Spleen (tissue), 11 donors: ENCODE data around the gene CRYBB2. TPM values are rescaled to one million over a fixed set of nuclear protein-coding genes. Genes with fewer than 3 reads are reported as not detected.

ENCODE experiments used
- polyA plus RNA-seq, 3 donors: library from polyadenylated mRNA; stranded (reverse); fragments of 200-250 nt; gene quantifications; one replicate each; pipeline ENCODE4 v1.2.1, GENCODE V29; 2013
- small RNA-seq, 4 donors: library from RNA; depleted of rRNA; stranded (forward); fragments of <200 nt; gene quantifications; one replicate each; pipeline ENCODE3, GENCODE V24; 2016
- total RNA-seq, 7 donors: library from RNA; depleted of rRNA in 3 of 7; stranded (reverse); fragments of >200 nt in 3 of 7; fragmentation: NEBNext Ultra II Directional in 4 of 7; extraction: Animal tissue kit (Norgen Biotek cat#: 25700) in 4 of 7; gene quantifications; one replicate each; pipeline versions ENCODE4 v1.1.0 to v1.2.1, GENCODE V29; 2016 to 2021
- donor health status: healthy with polysubstance abuse.
- donor health status: DM: no; HTN: no; CAD: no; lungs with moderate emphysema.
- donor health status: DM: no; HTN: no; CAD: no.
- donor health status: Bipolar disorder and iron deficiency.
- donor health status: healthy.
- donor health status: DM: no; HTN: no; CAD: no.
- donor health status: DM: yes; HTN: yes; CAD: no.

CRYBB2 gene
- total and polyA plus RNA-seq, 10 donors = 0.12 to 0.44 (median 0.15) TPM; not detected in 7

Small RNA genes lying within 50 kb of the gene (small RNA-seq; reads per million reads assigned to genes)
- gene Z99916.2 = 0 reads per million in 4 donors

Other genes with a start within 250 kb of the CRYBB2 start
- gene CRYBB3, start 19.8 kb upstream of the CRYBB2 start, total RNA-seq = not detected
- under 1 TPM in 2 of 3 donors, not detected in 1; 0.16 to 0.80 TPM for gene CRYBB3, start 19.8 kb upstream of the CRYBB2 start, polyA plus RNA-seq